Measurements from ENCODE around the gene C18orf63. TPM values are rescaled to one million over a fixed set of nuclear protein-coding genes. Genes with fewer than 3 reads are reported as not detected.

Gene C18orf63
- total RNA-seq, 1 experiment from 2014 or later, result not detected

GRCh38 chr18:74392323-74392722 is 76.7 kb downstream of the C18orf63 start:
- ChIA-PET RAD21 (ENCODE audit: low non-redundant PET in 1 of 2, low total read pairs in 2 of 2, uncharacterized antibody in 2 of 2, unreplicated experiment in 2 of 2) (no interaction called here), CTCF (no interaction called here), POLR2A (no interaction called here)
- no TSS peak for BruUV-seq (replicated peaks)
- no peak overlapping the region for H2AFZ ChIP-seq (ENCODE audit: low read depth, low read length, poor library complexity, severe bottlenecking)
- intact Hi-C loops (cut with micrococcal nuclease), result no loop called here
- TF ChIP-seq POLR2A (IDR thresholded peaks at IDR 0.05; ENCODE audit: borderline replicate concordance, extremely low read depth, insufficient read depth, insufficient read length) (no peak), TCF7L2 (IDR thresholded peaks at IDR 0.05; ENCODE audit: borderline replicate concordance, extremely low read depth, insufficient read depth, insufficient read length) (no peak), ZFX (IDR thresholded peaks at IDR 0.05) (no peak)
- ATAC-seq (no peak), DNase-seq (ENCODE audit: low read depth, low spot score) (no peak)
- H3K9me3 ChIP-seq (ENCODE audit: control insufficient read depth in 1 of 2, insufficient read depth in 1 of 2, low read depth in 1 of 2, low read length in 2 of 2), result no peaks in the 10 kb centered on the region
- no peak overlapping the region for H3K27ac ChIP-seq (ENCODE audit: low read depth, low read length)
- H3K9ac ChIP-seq (ENCODE audit: low read length), result no peak overlapping the region
- no peaks in the 10 kb centered on the region for H4K20me1 ChIP-seq (ENCODE audit: insufficient read depth)
- no peaks in the 10 kb centered on the region for H3K9me2 ChIP-seq (ENCODE audit: insufficient read depth)
- peaks cover 34% of the 10 kb centered on the region for H3K27me3 ChIP-seq (ENCODE audit: insufficient read depth, low read length)
- H3K4me2 ChIP-seq (ENCODE audit: low read length), result no peak overlapping the region
- H3K36me3 ChIP-seq (ENCODE audit: control insufficient read depth in 1 of 2, insufficient read depth in 2 of 2, low read length in 2 of 2), result no peaks in the 10 kb centered on the region
- H3K79me2 ChIP-seq (ENCODE audit: insufficient read depth, low read length), result no peaks in the 10 kb centered on the region
- no peak overlapping the region for H3K4me3 ChIP-seq (replicated peaks in 1 of 2; ENCODE audit: low read depth in 1 of 2, low read length in 2 of 2)
- H3K4me1 ChIP-seq (ENCODE audit: control insufficient read depth in 1 of 2, insufficient read depth in 2 of 2, low read length in 2 of 2), result no peaks in the 10 kb centered on the region

- ATAC-seq (no peak), DNase-seq (ENCODE audit: low read depth, low spot score) (no peak)
- Histone ChIP-seq H2AFZ (ENCODE audit: low read depth, low read length, poor library complexity, severe bottlenecking) (no peak overlapping the region), H3K27me3 (ENCODE audit: insufficient read depth, low read length) (peaks cover 51% of the 10 kb centered on the region), H3K4me2 (ENCODE audit: low read length) (no peak overlapping the region), H3K9me3 (ENCODE audit: control insufficient read depth in 1 of 2, insufficient read depth in 1 of 2, low read depth in 1 of 2, low read length in 2 of 2) (no peaks in the 10 kb centered on the region), H3K9ac (ENCODE audit: low read length) (no peak overlapping the region), H3K36me3 (ENCODE audit: control insufficient read depth in 1 of 2, insufficient read depth in 2 of 2, low read length in 2 of 2) (no peaks in the 10 kb centered on the region), H3K4me3 (replicated peaks in 1 of 2; ENCODE audit: low read depth in 1 of 2, low read length in 2 of 2) (no peak overlapping the region), H3K27ac (ENCODE audit: low read depth, low read length) (no peak overlapping the region), H4K20me1 (ENCODE audit: insufficient read depth) (no peaks in the 10 kb centered on the region), H3K9me2 (ENCODE audit: insufficient read depth) (no peaks in the 10 kb centered on the region), H3K4me1 (ENCODE audit: control insufficient read depth in 1 of 2, insufficient read depth in 2 of 2, low read length in 2 of 2) (no peaks in the 10 kb centered on the region), H3K79me2 (ENCODE audit: insufficient read depth, low read length) (no peaks in the 10 kb centered on the region)
- POLR2A ChIA-PET, result no interaction called here
- CTCF ChIA-PET, result no interaction called here
- RAD21 ChIA-PET (ENCODE audit: low non-redundant PET in 1 of 2, low total read pairs in 2 of 2, uncharacterized antibody in 2 of 2, unreplicated experiment in 2 of 2), result no interaction called here
- no TSS peak for BruUV-seq (replicated peaks)
- intact Hi-C loops (cut with micrococcal nuclease), result no loop called here
- TF ChIP-seq FOSL1 (IDR thresholded peaks at IDR 0.05; ENCODE audit: low read depth) (no peak), ZFX (IDR thresholded peaks at IDR 0.05) (no peak), ATF3 (IDR thresholded peaks at IDR 0.05) (no peak), CTCF (IDR thresholded peaks at IDR 0.05 in 2 of 3, conservative IDR thresholded peaks at IDR 0.05 in 1 of 3; ENCODE audit: borderline replicate concordance in 1 of 3, insufficient read depth in 1 of 3, low read depth in 2 of 3, low read length in 2 of 3) (no peak), ZBTB33 (IDR thresholded peaks at IDR 0.05; ENCODE audit: extremely low read depth, insufficient replicate concordance, low read length) (no peak), TCF7L2 (IDR thresholded peaks at IDR 0.05; ENCODE audit: borderline replicate concordance, extremely low read depth, insufficient read depth, insufficient read length) (no peak), YY1 (IDR thresholded peaks at IDR 0.05; ENCODE audit: extremely low read depth, insufficient replicate concordance, low read depth, low read length) (no peak), POLR2A (IDR thresholded peaks at IDR 0.05; ENCODE audit: borderline replicate concordance, extremely low read depth, insufficient read depth, insufficient read length) (no peak), ELF1 (IDR thresholded peaks at IDR 0.05; ENCODE audit: borderline replicate concordance, low read depth) (no peak), CBX3 (IDR thresholded peaks at IDR 0.05; ENCODE audit: low read depth) (no peak), REST (IDR thresholded peaks at IDR 0.05; ENCODE audit: low read depth) (no peak), EZH2phosphoT487 (IDR thresholded peaks at IDR 0.05; ENCODE audit: borderline replicate concordance) (no peak)
These were observed 79.4 kb downstream of the C18orf63 start for GRCh38 chr18:74395006-74395405.

Measured in HCT116 (cell line).